HepG2 (cell line): ENCODE measurements around the gene DRC7. TPM values are rescaled to one million over a fixed set of nuclear protein-coding genes. Genes with fewer than 3 reads are reported as not detected.
A peak's percentile ranks its signal among the peaks of the same experiment; 100 is the strongest.

Source experiments
- ATF1 ChIP-seq: IDR thresholded peaks from 2 replicates; pipeline ENCODE4 v1.6.1; 2016; ENCODE audit warnings: mild to moderate bottlenecking, control low read depth
- BRD4 ChIP-seq: sonication (generic); formaldehyde crosslinking; IDR thresholded peaks from 2 replicates; pipeline ENCODE4 v1.4.0; 2020; ENCODE audit warnings: missing genetic modification reagents
- ESRRA ChIP-seq: sonication (generic); formaldehyde crosslinking; IDR thresholded peaks from 2 replicates; pipeline ENCODE4 v1.5.1; 2020; ENCODE audit warnings: mild to moderate bottlenecking, low read depth, missing genetic modification reagents
- EZH2 ChIP-seq: conservative IDR thresholded peaks from 2 replicates; pipeline ENCODE4 v1.6.1; 2012; ENCODE audit warnings: mild to moderate bottlenecking, low read depth, low read length, moderate library complexity
- NFYB ChIP-seq: sonication (generic); formaldehyde crosslinking; IDR thresholded peaks from 2 replicates; pipeline ENCODE4 v1.4.0; 2020; ENCODE audit warnings: missing genetic modification reagents
- NKX3-1 ChIP-seq: sonication (generic); formaldehyde crosslinking; IDR thresholded peaks from 2 replicates; pipeline ENCODE4 v1.5.0; 2020; ENCODE audit warnings: missing genetic modification reagents
- NR2C2 ChIP-seq: sonication (generic); formaldehyde crosslinking; IDR thresholded peaks from 2 replicates; pipeline ENCODE4 v1.4.0; 2020; ENCODE audit warnings: missing genetic modification reagents, mild to moderate bottlenecking, moderate library complexity, borderline replicate concordance
- SIN3B ChIP-seq: fragments of 150-350 bp; IDR thresholded peaks from 2 replicates; pipeline ENCODE4 v1.6.1; 2014; ENCODE audit warnings: low read length
- TBX2 ChIP-seq: sonication (generic); formaldehyde crosslinking; IDR thresholded peaks from 2 replicates; pipeline ENCODE4 v1.5.0; 2020; ENCODE audit warnings: missing genetic modification reagents, mild to moderate bottlenecking, borderline replicate concordance
- ZNF234 ChIP-seq: sonication (generic); formaldehyde crosslinking; conservative IDR thresholded peaks from 2 replicates; pipeline ENCODE4 v1.5.1; 2020; ENCODE audit warnings: mild to moderate bottlenecking, missing genetic modification reagents
- ZNF383 ChIP-seq: sonication (generic); formaldehyde crosslinking; IDR thresholded peaks from 2 replicates; pipeline ENCODE4 v1.4.0; 2020; ENCODE audit warnings: missing genetic modification reagents, mild to moderate bottlenecking, borderline replicate concordance
- ZNF432 ChIP-seq: sonication (generic); formaldehyde crosslinking; IDR thresholded peaks from 2 replicates; pipeline ENCODE4 v1.5.0; 2020; ENCODE audit warnings: missing genetic modification reagents, mild to moderate bottlenecking, borderline replicate concordance
- ZNF501 ChIP-seq: sonication (generic); formaldehyde crosslinking; IDR thresholded peaks from 2 replicates; pipeline ENCODE4 v1.5.1; 2020; ENCODE audit warnings: mild to moderate bottlenecking, moderate library complexity, missing genetic modification reagents
- ZNF703 ChIP-seq: sonication (generic); formaldehyde crosslinking; IDR thresholded peaks from 2 replicates; pipeline ENCODE4 v1.5.1; 2020; ENCODE audit warnings: missing genetic modification reagents, mild to moderate bottlenecking, moderate library complexity, borderline replicate concordance
- ZSCAN12 ChIP-seq: sonication (generic); formaldehyde crosslinking; IDR thresholded peaks from 2 replicates; pipeline ENCODE4 v1.9.0; 2021; ENCODE audit warnings: mild to moderate bottlenecking, missing genetic modification reagents
- polyA plus RNA-seq, 8 experiments: library from polyadenylated mRNA; depleted of rRNA in 3 of 8; stranded (reverse) in 7 of 8; unstranded in 1 of 8; fragments of >200 nt; fragmentation: Illumina TruSeq in 4 of 8; extraction: Trizol in 4 of 8; gene quantifications; 2 replicates each; pipeline versions ENCODE4 v1.2.1 to v1.2.3, GENCODE V29; 2011 to 2016; ENCODE audit warnings: low read depth in 4 of 8, missing spikeins in 1 of 8, mixed read lengths in 1 of 8; ENCODE audit not compliant: insufficient read depth in 1 of 8
- total RNA-seq, 5 experiments: library from RNA; depleted of rRNA; stranded (reverse); fragments of >200 nt; fragmentation: Illumina TruSeq; extraction: Trizol; gene quantifications; 2 replicates each; pipeline ENCODE4 v1.2.3, GENCODE V29; 2016; ENCODE audit warnings: low read depth in 1 of 5
- TF ChIP-seq, protein P1 (sequence below): sonication (generic); formaldehyde crosslinking; IDR thresholded peaks from 2 replicates; pipeline ENCODE4 v1.4.0; 2020; ENCODE audit warnings: mild to moderate bottlenecking, missing genetic modification reagents
- TF ChIP-seq, protein P2 (sequence below): sonication (generic); formaldehyde crosslinking; IDR thresholded peaks from 2 replicates; pipeline ENCODE4 v1.4.0; 2020; ENCODE audit warnings: missing genetic modification reagents
- TF ChIP-seq, protein P3 (sequence below): IDR thresholded peaks from 2 replicates; pipeline ENCODE4 v1.6.1; 2016; ENCODE audit warnings: missing biosample characterization, missing genetic modification reagents, low read depth
- TF ChIP-seq, protein P4 (sequence below): IDR thresholded peaks from 2 replicates; pipeline ENCODE4 v1.6.1; 2016; ENCODE audit warnings: low read depth, missing genetic modification reagents, missing compliant biosample characterization
- TF ChIP-seq, protein P5 (sequence below): sonication (generic); formaldehyde crosslinking; IDR thresholded peaks from 2 replicates; pipeline ENCODE4 v1.5.1; 2020; ENCODE audit warnings: missing genetic modification reagents, mild to moderate bottlenecking, borderline replicate concordance

The DRC7 gene
- total and polyA plus RNA-seq, 2 of the 13 experiments (the other 11 are each of a cell fraction or from before 2014, with no cell fraction given) = 2.7 to 3.4 TPM

DNA sequence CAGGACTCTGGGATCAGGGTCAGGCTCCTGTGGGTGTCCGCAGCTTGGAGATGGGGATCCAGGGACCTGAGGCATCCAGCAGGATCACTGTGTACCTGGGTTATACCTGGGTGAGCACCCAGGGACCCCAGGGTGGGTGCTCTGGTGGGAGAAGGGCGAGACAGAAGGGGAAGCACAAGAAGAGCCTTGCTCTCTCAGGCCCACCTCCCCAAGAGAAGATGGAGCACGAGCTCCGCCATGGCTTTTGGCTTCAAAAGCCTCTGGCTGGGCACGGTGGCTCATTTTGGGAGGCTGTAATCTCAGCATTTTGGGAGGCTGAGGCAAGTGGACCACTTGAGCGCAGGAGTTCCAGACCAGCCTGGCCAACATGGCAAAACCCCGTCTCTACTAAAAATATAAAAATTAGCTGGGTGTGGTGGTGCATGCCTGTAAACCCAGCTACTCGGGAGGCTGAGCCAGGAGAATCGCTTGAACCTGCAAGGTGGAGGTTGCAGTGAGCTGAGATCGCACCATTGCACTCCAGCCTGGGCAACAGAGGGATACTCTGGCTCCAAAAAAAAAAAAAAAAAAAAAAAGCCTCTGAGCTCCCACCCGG is 8.9 kb downstream of the DRC7 start (continued):
- TF ChIP-seq, protein P1, sequence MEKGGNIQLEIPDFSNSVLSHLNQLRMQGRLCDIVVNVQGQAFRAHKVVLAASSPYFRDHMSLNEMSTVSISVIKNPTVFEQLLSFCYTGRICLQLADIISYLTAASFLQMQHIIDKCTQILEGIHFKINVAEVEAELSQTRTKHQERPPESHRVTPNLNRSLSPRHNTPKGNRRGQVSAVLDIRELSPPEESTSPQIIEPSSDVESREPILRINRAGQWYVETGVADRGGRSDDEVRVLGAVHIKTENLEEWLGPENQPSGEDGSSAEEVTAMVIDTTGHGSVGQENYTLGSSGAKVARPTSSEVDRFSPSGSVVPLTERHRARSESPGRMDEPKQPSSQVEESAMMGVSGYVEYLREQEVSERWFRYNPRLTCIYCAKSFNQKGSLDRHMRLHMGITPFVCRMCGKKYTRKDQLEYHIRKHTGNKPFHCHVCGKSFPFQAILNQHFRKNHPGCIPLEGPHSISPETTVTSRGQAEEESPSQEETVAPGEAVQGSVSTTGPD (CRISPR knock-in tag) = no peak
- TF ChIP-seq SIN3B (no peak), NKX3-1 (CRISPR knock-in tag) (0 out of 2 replicates have a peak, but pooled peaks have one; percentile 7), ZSCAN12 (CRISPR knock-in tag) (no peak), NR2C2 (CRISPR knock-in tag) (no peak), BRD4 (peak; percentile 55; the same call in 1 of the 2 replicates), ZNF383 (CRISPR knock-in tag) (no peak), ZNF501 (CRISPR knock-in tag) (no peak), ZNF234 (no peak), ZNF703 (CRISPR knock-in tag) (no peak), NFYB (CRISPR knock-in tag) (no peak), TBX2 (CRISPR knock-in tag) (no peak), ZNF432 (no peak), EZH2 (no peak), ESRRA (CRISPR knock-in tag) (no peak; the same call in 1 of the 2 replicates), ATF1 (CRISPR knock-in tag) (no peak)
- TF ChIP-seq, protein P2, sequence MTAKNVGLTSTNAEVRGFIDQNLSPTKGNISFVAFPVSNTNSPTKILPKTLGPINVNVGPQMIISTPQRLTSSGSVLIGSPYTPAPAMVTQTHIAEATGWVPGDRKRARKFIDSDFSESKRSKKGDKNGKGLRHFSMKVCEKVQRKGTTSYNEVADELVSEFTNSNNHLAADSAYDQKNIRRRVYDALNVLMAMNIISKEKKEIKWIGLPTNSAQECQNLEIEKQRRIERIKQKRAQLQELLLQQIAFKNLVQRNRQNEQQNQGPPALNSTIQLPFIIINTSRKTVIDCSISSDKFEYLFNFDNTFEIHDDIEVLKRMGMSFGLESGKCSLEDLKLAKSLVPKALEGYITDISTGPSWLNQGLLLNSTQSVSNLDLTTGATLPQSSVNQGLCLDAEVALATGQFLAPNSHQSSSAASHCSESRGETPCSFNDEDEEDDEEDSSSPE (CRISPR knock-in tag) = peak; percentile 43; the same call in 1 of the 2 replicates
- TF ChIP-seq, protein P3, sequence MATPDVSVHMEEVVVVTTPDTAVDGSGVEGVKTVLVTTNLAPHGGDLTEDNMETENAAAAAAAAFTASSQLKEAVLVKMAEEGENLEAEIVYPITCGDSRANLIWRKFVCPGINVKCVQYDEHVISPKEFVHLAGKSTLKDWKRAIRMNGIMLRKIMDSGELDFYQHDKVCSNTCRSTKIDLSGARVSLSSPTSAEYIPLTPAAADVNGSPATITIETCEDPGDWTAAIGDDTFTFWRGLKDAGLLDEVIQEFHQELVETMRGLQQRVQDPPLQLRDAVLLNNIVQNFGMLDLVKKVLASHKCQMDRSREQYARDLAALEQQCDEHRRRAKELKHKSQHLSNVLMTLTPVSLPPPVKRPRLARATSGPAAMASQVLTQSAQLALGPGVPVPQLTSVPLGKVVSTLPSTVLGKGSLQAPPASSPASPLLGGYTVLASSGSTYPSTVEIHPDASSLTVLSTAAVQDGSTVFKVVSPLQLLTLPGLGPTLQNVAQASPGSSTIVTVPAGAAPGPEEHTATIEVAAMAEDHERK (CRISPR knock-in tag) = no peak
- TF ChIP-seq, protein P4, sequence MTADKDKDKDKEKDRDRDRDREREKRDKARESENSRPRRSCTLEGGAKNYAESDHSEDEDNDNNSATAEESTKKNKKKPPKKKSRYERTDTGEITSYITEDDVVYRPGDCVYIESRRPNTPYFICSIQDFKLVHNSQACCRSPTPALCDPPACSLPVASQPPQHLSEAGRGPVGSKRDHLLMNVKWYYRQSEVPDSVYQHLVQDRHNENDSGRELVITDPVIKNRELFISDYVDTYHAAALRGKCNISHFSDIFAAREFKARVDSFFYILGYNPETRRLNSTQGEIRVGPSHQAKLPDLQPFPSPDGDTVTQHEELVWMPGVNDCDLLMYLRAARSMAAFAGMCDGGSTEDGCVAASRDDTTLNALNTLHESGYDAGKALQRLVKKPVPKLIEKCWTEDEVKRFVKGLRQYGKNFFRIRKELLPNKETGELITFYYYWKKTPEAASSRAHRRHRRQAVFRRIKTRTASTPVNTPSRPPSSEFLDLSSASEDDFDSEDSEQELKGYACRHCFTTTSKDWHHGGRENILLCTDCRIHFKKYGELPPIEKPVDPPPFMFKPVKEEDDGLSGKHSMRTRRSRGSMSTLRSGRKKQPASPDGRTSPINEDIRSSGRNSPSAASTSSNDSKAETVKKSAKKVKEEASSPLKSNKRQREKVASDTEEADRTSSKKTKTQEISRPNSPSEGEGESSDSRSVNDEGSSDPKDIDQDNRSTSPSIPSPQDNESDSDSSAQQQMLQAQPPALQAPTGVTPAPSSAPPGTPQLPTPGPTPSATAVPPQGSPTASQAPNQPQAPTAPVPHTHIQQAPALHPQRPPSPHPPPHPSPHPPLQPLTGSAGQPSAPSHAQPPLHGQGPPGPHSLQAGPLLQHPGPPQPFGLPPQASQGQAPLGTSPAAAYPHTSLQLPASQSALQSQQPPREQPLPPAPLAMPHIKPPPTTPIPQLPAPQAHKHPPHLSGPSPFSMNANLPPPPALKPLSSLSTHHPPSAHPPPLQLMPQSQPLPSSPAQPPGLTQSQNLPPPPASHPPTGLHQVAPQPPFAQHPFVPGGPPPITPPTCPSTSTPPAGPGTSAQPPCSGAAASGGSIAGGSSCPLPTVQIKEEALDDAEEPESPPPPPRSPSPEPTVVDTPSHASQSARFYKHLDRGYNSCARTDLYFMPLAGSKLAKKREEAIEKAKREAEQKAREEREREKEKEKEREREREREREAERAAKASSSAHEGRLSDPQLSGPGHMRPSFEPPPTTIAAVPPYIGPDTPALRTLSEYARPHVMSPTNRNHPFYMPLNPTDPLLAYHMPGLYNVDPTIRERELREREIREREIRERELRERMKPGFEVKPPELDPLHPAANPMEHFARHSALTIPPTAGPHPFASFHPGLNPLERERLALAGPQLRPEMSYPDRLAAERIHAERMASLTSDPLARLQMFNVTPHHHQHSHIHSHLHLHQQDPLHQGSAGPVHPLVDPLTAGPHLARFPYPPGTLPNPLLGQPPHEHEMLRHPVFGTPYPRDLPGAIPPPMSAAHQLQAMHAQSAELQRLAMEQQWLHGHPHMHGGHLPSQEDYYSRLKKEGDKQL (CRISPR knock-in tag) = no peak
- TF ChIP-seq, protein P5, sequence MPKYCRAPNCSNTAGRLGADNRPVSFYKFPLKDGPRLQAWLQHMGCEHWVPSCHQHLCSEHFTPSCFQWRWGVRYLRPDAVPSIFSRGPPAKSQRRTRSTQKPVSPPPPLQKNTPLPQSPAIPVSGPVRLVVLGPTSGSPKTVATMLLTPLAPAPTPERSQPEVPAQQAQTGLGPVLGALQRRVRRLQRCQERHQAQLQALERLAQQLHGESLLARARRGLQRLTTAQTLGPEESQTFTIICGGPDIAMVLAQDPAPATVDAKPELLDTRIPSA (CRISPR knock-in tag) = no peak
